ENCODE measurements around the gene BMP7.

DNA sequence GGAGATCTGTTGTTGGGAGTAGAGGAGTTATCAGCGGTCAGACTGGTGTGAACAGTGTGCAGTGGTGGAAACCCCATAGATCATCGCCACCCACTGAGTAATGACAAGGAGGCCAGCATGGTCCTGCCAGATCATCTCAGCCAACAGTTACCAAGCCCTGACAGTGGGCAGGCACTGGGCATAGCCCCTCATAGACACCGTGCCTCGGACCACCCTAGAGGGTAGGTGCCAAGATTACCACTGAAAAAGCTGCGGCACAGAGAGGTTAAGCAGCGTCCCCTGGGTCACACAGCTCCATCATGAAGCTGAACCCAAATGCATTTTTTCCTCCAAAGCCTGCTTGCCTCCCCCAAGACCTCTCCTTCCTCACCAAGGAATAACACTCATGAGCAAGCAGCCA lies 21.5 kb upstream of the BMP7 start:
- no peak for TF ChIP-seq POLR2AphosphoS5 (IDR thresholded peaks at IDR 0.05; ENCODE audit: borderline replicate concordance, low read depth, low read length)
- TF ChIP-seq EZH2 (IDR thresholded peaks at IDR 0.05), result no peak
- no peak for TF ChIP-seq FOXP2 (optimal IDR thresholded peaks at IDR 0.05; ENCODE audit: control extremely low read depth, extremely low read length, insufficient read depth)
